Measurements from ENCODE around the gene TPRG1. TPM values are rescaled to one million over a fixed set of nuclear protein-coding genes. Genes with fewer than 3 reads are reported as not detected.

Gene TPRG1
- total RNA-seq, 1 donor from 2014 or later: 0.18 TPM

DNA sequence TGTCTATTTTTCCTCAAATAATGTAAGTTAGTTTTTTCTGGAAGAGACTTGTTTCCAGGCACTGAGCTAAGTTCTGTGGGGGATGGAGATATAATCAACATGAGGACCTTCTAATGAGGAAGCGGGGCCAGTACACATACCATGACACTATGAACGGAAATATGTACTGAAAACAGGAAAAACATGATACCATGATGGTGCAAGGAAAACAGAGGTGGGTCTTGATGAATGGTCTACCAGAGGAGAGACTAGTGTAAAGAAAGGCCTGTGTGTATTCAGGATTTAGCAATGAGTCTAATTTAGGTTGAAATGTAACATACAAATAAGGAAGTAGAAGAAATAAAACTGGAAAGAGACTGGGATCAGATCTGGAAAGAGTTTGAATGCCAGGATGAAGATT is 38.9 kb upstream of the TPRG1 start:
- ChIA-PET POLR2A (no interaction called here), CTCF (no interaction called here)
- DNase-seq (no peak), ATAC-seq (ENCODE audit: low read depth) (no peak)
- intact Hi-C loops (cut with micrococcal nuclease): no loop called here
- Mint-ChIP-seq H3K9me3 (peaks cover 4% of the 10 kb centered on the region), H3K4me1 (peaks cover 8% of the 10 kb centered on the region), H3K27me3 (peaks cover 20% of the 10 kb centered on the region), H3K36me3 (ENCODE audit: low read depth) (no peaks in the 10 kb centered on the region), H3K4me3 (no peak overlapping the region), H3K27ac (no peak overlapping the region)
- TF ChIP-seq, protein P1, sequence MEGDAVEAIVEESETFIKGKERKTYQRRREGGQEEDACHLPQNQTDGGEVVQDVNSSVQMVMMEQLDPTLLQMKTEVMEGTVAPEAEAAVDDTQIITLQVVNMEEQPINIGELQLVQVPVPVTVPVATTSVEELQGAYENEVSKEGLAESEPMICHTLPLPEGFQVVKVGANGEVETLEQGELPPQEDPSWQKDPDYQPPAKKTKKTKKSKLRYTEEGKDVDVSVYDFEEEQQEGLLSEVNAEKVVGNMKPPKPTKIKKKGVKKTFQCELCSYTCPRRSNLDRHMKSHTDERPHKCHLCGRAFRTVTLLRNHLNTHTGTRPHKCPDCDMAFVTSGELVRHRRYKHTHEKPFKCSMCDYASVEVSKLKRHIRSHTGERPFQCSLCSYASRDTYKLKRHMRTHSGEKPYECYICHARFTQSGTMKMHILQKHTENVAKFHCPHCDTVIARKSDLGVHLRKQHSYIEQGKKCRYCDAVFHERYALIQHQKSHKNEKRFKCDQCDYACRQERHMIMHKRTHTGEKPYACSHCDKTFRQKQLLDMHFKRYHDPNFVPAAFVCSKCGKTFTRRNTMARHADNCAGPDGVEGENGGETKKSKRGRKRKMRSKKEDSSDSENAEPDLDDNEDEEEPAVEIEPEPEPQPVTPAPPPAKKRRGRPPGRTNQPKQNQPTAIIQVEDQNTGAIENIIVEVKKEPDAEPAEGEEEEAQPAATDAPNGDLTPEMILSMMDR (IDR thresholded peaks at IDR 0.05): no peak

DNA sequence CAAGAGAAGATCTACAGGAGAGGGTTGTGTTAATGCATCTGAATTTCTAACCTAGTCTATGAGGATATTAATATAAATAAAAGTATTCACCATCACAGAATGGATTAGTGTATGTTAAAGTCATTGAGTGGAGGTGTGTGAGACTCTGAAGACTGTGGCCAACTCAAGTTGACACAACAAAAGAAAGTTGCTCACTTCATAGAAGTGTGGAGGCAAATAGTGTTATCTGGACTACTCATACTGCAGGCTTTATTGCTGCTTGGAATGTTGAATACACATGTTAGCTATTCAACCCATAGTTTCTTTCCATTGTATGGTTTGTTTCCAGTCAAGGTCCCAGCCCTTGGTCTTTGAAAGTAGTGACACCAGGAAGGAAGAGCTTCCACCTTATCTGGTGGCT is 38.0 kb upstream of the TPRG1 start:
- Mint-ChIP-seq H3K4me1 (peaks cover 8% of the 10 kb centered on the region), H3K4me3 (no peak overlapping the region), H3K27me3 (peaks cover 20% of the 10 kb centered on the region), H3K9me3 (peaks cover 4% of the 10 kb centered on the region), H3K27ac (no peak overlapping the region), H3K36me3 (ENCODE audit: low read depth) (no peaks in the 10 kb centered on the region)
- intact Hi-C loops (cut with micrococcal nuclease): no loop called here
- DNase-seq (no peak), ATAC-seq (ENCODE audit: low read depth) (no peak)
- CTCF ChIA-PET: no interaction called here
- TF ChIP-seq, protein P1 (IDR thresholded peaks at IDR 0.05): no peak
- POLR2A ChIA-PET: interaction anchor here (0.5 kb wide), 1 partner anchor 1389 kb away, joined by 8 read pairs; no protein-coding TSS in a partner anchor

DNA sequence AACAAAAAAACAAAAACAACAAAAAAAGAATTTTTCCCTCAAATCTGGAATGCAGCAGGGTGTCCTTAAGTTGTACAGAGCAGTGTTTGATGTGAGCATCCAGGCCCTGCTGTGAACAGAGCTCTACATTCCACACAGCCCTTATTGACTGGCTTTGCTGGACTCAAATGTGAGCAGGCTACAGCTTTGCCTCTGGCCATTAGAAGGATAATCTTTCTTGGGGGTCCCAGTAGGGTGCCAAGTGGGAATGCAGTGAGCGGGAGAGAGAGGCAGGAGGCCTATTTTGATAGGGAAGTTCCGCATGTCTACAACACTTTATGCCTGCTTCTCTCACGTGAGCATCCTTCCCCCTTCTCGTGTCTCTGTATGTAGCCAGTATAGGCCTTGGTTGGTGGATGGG is 34.4 kb upstream of the TPRG1 start:
- POLR2A ChIA-PET: no interaction called here
- H3K27me3 Mint-ChIP-seq: peaks cover 20% of the 10 kb centered on the region
- peaks cover 4% of the 10 kb centered on the region for H3K9me3 Mint-ChIP-seq
- H3K4me3 Mint-ChIP-seq: no peak overlapping the region
- H3K4me1 Mint-ChIP-seq: peaks cover 4% of the 10 kb centered on the region
- ATAC-seq (ENCODE audit: low read depth) (no peak), DNase-seq (no peak)
- TF ChIP-seq, protein P1 (IDR thresholded peaks at IDR 0.05): no peak
- intact Hi-C loops (cut with micrococcal nuclease): no loop called here
- CTCF ChIA-PET: no interaction called here
- H3K27ac Mint-ChIP-seq: no peak overlapping the region
- H3K36me3 Mint-ChIP-seq (ENCODE audit: low read depth): no peaks in the 10 kb centered on the region

DNA sequence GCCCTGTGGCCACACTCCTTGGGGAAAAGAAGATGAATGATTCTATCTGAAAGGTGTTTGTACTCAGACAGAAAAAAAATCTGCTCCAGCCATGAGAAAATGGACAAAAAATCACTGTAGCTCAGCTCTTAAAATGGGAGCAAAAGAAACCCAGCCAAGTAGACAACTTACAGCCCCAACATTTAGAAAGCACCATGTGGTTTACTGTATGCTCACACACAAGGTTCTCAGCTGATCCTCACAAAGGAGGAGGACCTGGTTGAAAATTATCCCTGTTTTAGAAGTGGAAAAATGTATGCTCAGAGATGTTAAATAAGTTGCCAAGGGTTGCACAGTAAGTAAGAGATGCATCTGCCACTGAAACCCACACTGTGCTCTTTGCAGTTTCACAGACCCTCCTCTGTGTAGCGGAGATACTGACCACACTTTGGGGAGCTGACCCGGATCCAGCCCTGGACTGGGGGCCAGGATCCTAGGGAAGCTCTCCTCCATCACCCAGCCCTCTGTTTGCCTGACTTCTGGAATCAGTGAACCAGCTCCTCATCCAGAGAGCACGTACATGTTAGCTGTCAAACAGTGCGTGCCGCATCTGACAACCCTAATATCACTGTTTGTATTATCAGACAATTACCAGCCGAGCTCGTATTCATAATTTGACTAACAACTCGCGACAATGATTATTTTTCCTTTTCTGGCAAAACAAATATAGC is 32.7 kb upstream of the TPRG1 start:
- no peak for ATAC-seq (ENCODE audit: low read depth)
- no peaks in the 10 kb centered on the region for H3K9me3 Mint-ChIP-seq
- CTCF ChIA-PET: interaction anchor here (1.0 to 1.6 kb wide), 2 partner anchors 10 to 1400 kb away, joined by 3 read pairs; no protein-coding TSS in a partner anchor
- H3K27ac Mint-ChIP-seq: no peak overlapping the region
- no peaks in the 10 kb centered on the region for H3K4me1 Mint-ChIP-seq
- no peak overlapping the region for H3K4me3 Mint-ChIP-seq
- intact Hi-C loops (cut with micrococcal nuclease): no loop called here
- POLR2A ChIA-PET: no interaction called here
- TF ChIP-seq, protein P1 (IDR thresholded peaks at IDR 0.05): no peak
- H3K27me3 Mint-ChIP-seq: peaks cover 13% of the 10 kb centered on the region
- H3K36me3 Mint-ChIP-seq (ENCODE audit: low read depth): no peaks in the 10 kb centered on the region
- DNase-seq: no peak

DNA sequence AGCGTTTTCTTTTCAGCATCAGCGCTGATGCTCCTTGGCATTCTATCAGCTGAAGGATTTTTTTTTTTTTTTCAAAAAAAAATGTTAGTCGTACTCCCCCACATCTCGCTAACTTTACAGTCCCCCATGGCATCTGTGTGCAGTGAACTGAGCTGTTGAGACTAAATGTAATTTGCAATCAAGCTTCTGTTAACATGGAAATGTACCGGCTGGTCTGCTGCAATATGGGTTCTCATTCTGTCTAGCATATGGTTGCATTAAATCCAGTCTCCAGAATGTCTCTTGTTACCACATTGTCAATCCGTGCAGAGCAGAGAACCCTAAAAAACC is 32.2 kb upstream of the TPRG1 start:
- Mint-ChIP-seq H3K9me3 (no peaks in the 10 kb centered on the region), H3K27ac (no peak overlapping the region), H3K27me3 (peaks cover 13% of the 10 kb centered on the region), H3K4me3 (no peak overlapping the region), H3K36me3 (ENCODE audit: low read depth) (no peaks in the 10 kb centered on the region), H3K4me1 (no peaks in the 10 kb centered on the region)
- TF ChIP-seq, protein P1 (IDR thresholded peaks at IDR 0.05): no peak
- DNase-seq (no peak), ATAC-seq (ENCODE audit: low read depth) (no peak)
- ChIA-PET CTCF (interaction anchor here (1.0 kb wide), 1 partner anchor 9 kb away, joined by 3 read pairs; no protein-coding TSS in a partner anchor), POLR2A (no interaction called here)
- intact Hi-C loops (cut with micrococcal nuclease): no loop called here

All from activated B cell treated with CpG ODN at 0.5 μM for 24 hours (primary cell).